ENCODE results near the gene IGHMBP2.
"Not testable (repeated sequence)": the region's sequence is repeated elsewhere in the genome, so short reads cannot be mapped to it uniquely, and the experiment has no call there.

IGHMBP2 gene

GRCh38 chr11:68903288-68904247, at the start of gene IGHMBP2, which contains the start of gene MRPL21:
Gene IGHMBP2, plus strand, starts transcription at chr11:68903891. Its CDS starts 62 bp downstream, at chr11:68903953.
Gene MRPL21, minus strand, starts transcription at chr11:68903832. Its CDS starts 22 bp downstream, at chr11:68903810.
- peak in 54 of 56 donors; percentile 32 to 92 (median 76) for DNase-seq

DNA sequence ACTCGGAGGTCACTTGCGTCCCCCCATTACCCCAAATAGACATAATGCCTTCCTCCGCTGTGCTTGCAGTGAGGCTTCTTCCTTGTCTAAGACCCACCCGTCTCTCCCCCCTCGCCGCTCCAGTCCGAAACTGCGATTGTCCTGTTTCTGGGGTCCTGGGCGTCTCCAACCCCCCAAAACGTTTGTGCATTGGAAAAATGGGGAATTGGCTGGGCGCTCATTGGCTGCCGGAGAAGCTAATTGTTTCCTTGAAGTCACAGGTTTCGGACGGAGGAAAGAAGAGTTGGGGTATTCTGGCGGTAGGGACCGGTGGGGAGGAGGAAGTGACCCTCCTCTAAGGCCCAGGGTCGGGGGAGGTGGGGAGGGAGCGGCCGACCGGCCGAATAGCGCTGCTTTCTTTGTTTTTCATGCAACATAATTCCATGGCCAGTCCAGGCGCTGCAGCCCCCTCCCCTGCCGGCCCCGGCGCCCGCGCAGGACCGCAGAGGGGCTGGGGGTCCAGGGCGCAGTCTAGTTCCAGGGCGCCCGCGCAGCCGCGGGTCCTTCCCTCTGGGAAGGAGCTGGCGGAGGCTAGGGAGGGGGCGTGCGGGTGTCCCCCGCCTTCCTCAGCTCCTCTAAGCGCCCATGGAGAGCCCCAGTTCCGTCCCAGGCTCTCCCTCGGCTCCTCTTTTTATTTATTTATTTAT, 49.3 kb upstream of the IGHMBP2 start:
- DNase-seq = no peak

DNA sequence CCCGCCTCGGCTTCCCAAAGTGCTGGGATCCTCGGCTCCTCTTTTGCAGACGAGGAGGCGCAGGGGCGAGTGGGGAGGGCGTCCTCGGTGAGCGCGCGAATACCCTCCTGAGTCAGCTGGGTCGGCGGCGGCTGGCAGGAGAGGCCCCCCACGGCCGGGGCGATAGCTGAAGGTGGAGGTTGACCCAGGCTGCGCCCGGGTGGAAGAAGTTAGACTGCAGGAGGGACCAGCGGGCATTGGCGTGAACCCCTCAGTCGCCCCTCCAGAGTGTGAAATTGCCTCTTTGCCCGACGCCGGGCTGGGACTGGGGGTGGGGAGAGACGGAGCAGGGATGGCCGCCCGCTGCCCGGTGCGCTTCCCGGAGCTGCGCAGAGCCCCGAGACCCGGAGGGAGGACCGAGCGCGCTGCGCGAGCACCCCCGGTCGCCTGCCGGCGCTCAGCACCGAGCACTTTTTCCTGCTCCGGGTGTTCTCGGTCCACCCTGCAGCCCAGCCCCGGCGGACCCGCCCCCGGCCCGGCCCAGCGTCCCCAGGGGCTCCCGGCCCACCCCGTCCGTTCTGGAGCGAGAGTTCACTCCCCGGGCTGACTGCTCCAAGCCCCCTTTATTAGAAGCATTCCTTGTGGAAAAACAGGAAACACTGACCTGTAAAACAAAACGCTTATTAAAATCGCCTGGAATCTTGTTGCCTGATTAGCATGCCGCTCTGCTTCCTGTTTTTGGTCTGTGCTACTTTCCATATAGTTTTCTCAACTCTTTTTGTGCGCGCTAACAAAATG, 48.3 kb upstream of the IGHMBP2 start:
- DNase-seq = peak in 5 of 56 donors; percentile 10 to 52 (median 27)

- not testable (repeated sequence) for DNase-seq
Observed at GRCh38 chr11:68856425-68857030, 47.2 kb upstream of the IGHMBP2 start.

- no peak for DNase-seq
Observed at GRCh38 chr11:68857037-68857586, 46.6 kb upstream of the IGHMBP2 start.

GRCh38 chr11:68859123-68859522, 44.6 kb upstream of the IGHMBP2 start:
- no peak for DNase-seq

DNA sequence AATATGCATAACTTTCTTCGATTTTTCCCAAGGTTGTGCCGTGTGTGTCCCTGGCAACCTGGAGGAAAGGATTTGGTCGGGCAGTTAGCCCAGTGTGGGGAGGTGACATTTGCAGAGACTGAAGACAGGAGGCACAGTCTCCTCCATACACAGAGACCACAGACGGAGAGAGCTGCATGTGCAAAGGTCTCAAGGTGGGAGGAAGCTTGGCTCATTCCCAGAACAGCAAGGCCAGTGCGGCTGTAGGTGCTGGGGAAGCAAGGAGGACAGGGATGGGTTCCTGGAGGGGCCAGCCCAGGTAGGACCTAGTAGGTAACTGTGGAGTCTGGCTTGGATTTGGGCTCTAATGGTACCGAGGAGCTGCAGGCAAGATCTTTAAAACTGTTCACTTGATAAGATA, 41.3 kb upstream of the IGHMBP2 start:
- DNase-seq = no peak

DNA sequence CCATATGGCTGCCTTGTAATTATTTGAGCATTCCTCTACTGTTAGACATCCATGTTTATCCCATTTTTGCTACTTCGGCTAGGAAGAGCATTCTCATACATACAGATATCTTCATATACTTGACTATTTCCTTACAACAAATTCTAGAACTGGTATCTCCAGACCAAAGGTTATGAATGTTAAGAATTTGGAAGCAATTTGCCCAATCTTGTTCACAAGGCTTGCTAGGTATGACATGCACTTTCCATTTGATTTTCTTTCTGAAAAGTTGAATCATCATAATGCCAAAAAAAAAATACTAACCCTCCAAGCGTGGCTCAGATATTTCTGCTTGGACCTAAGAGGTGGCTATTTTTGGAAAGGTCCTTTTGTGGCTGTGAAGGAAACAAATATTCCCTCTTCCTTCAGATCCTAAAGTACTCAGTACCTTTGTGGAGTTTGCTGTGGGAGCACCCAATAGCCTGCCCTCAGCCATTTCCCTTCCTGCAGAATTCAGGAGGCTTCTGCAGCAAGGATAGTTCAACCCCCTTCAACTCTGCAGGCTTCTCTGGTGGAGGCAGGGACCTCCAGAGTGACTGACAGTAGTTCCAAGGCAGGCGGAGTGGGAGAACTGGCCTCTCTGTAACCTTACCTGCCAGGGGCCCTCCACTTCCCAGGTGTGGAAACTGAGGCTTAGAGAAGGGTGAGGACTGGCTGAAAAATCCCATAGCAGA, 40.0 kb upstream of the IGHMBP2 start:
- no peak for DNase-seq

- no peak for DNase-seq
Observed at GRCh38 chr11:68865241-68865640, 38.5 kb upstream of the IGHMBP2 start.

GRCh38 chr11:68867066-68867465, 36.6 kb upstream of the IGHMBP2 start:
- no peak for DNase-seq

DNA sequence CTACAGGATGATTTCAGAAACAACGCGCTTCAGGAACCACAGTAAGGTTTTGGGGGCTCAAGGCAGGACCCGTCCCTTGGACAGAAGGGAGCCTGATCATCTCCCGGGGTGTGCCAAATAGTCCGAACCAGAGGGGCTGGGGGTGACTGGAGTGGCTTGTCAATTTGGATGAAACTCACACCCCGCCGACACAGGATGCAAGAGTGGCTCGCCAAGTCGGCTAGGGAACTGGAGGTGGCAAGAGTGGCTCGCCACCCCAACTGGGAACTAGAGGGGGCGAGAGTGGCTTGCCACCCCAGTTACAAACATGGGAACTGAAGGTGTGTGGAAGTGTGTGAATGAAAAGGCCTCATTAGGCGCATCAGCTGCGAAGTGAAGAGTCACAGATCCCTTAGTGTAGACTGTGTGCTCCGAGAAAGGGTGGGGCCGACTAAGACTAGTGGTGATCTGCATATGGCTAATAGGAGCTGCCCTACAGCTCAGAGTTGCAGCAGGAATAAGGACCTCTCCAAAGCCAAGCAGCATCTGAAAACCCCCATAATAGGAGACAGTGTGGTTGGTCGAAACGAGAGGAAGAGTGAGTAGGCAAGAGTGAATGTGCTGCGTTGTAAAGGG, 35.4 kb upstream of the IGHMBP2 start:
- DNase-seq = no peak

- no peak for DNase-seq
Observed at GRCh38 chr11:68870470-68870869, 33.2 kb upstream of the IGHMBP2 start.

GRCh38 chr11:68872216-68873003, 31.3 kb upstream of the IGHMBP2 start:
- DNase-seq = no peak

GRCh38 chr11:68878022-68878421, 25.7 kb upstream of the IGHMBP2 start:
- no peak for DNase-seq

GRCh38 chr11:68880851-68881250, 22.8 kb upstream of the IGHMBP2 start:
- DNase-seq = no peak

- no peak for DNase-seq
Observed at GRCh38 chr11:68881320-68881719, 22.4 kb upstream of the IGHMBP2 start.

- DNase-seq = no peak
Observed at GRCh38 chr11:68882391-68882790, 21.3 kb upstream of the IGHMBP2 start.

GRCh38 chr11:68884827-68885226, 18.9 kb upstream of the IGHMBP2 start:
- DNase-seq = not testable (repeated sequence)
